GM19463 (cell line): ENCODE data around the gene MRGPRX3.
"Not testable (repeated sequence)": the region's sequence is repeated elsewhere in the genome, so short reads cannot be mapped to it uniquely, and the experiment has no call there.

Source experiments
- ATAC-seq: cut with Tn5 transposase; IDR thresholded peaks from one replicate; pipeline ENCODE4 v1.9.1; 2021; ENCODE audit warnings: mild to moderate bottlenecking, moderate library complexity; ENCODE audit not compliant: unreplicated experiment

MRGPRX3 gene

GRCh38 chr11:18132341-18132740 is at the start of gene MRGPRX3:
Gene MRGPRX3 (plus strand): TSS chr11:18132571. CDS start chr11:18137203, 4,632 bp downstream.
- ATAC-seq = no peak

GRCh38 chr11:18088366-18088765 is 44.0 kb upstream of the MRGPRX3 start:
- no peak for ATAC-seq

- ATAC-seq = no peak
Observed at GRCh38 chr11:18088966-18089365, 43.4 kb upstream of the MRGPRX3 start.

GRCh38 chr11:18091731-18092130 is 40.6 kb upstream of the MRGPRX3 start:
- ATAC-seq = no peak

- no peak for ATAC-seq
Observed at GRCh38 chr11:18093959-18094358, 38.4 kb upstream of the MRGPRX3 start.

- ATAC-seq = no peak
Observed at GRCh38 chr11:18100926-18101656, 31.3 kb upstream of the MRGPRX3 start.

- no peak for ATAC-seq
Observed at GRCh38 chr11:18105086-18105801, 27.1 kb upstream of the MRGPRX3 start.

GRCh38 chr11:18105802-18106574 is 26.4 kb upstream of the MRGPRX3 start, which contains the start of gene SAAL1:
Gene SAAL1 (minus strand): TSS chr11:18106082. CDS start chr11:18106041, 41 bp downstream.
- ATAC-seq = peak; percentile 98

GRCh38 chr11:18106688-18107087 is 25.7 kb upstream of the MRGPRX3 start:
- ATAC-seq = no peak

- ATAC-seq = no peak
Observed at GRCh38 chr11:18108254-18108653, 24.1 kb upstream of the MRGPRX3 start.

GRCh38 chr11:18111005-18111404 is 21.4 kb upstream of the MRGPRX3 start:
- no peak for ATAC-seq

- ATAC-seq = peak; percentile 92
Observed at GRCh38 chr11:18115360-18116127, 16.8 kb upstream of the MRGPRX3 start.

- ATAC-seq = not testable (repeated sequence)
Observed at GRCh38 chr11:18121331-18121828, 11.0 kb upstream of the MRGPRX3 start.

- not testable (repeated sequence) for ATAC-seq
Observed at GRCh38 chr11:18131115-18131514, 1.3 kb upstream of the MRGPRX3 start.

GRCh38 chr11:18135308-18135707 is 2.9 kb downstream of the MRGPRX3 start:
- ATAC-seq = no peak

- no peak for ATAC-seq
Observed at GRCh38 chr11:18137186-18137800, 4.9 kb downstream of the MRGPRX3 start.

- no peak for ATAC-seq
Observed at GRCh38 chr11:18140145-18140544, 7.8 kb downstream of the MRGPRX3 start.

- no peak for ATAC-seq
Observed at GRCh38 chr11:18144243-18144642, 11.9 kb downstream of the MRGPRX3 start.

GRCh38 chr11:18145025-18145424 is 12.7 kb downstream of the MRGPRX3 start:
- no peak for ATAC-seq

- no peak for ATAC-seq
Observed at GRCh38 chr11:18145837-18146236, 13.5 kb downstream of the MRGPRX3 start.
